GM18870 (cell line): ENCODE results near the gene CCL26.
"Not testable (repeated sequence)": the region's sequence is repeated elsewhere in the genome, so short reads cannot be mapped to it uniquely, and the experiment has no call there.

Source experiments
- ATAC-seq: cut with Tn5 transposase; IDR thresholded peaks from one replicate; pipeline ENCODE4 v1.9.1; 2021; ENCODE audit warnings: moderate library complexity; ENCODE audit not compliant: unreplicated experiment

CCL26 gene

GRCh38 chr7:75739796-75740672 lies 32.0 kb downstream of the CCL26 start:
- no peak for ATAC-seq

DNA sequence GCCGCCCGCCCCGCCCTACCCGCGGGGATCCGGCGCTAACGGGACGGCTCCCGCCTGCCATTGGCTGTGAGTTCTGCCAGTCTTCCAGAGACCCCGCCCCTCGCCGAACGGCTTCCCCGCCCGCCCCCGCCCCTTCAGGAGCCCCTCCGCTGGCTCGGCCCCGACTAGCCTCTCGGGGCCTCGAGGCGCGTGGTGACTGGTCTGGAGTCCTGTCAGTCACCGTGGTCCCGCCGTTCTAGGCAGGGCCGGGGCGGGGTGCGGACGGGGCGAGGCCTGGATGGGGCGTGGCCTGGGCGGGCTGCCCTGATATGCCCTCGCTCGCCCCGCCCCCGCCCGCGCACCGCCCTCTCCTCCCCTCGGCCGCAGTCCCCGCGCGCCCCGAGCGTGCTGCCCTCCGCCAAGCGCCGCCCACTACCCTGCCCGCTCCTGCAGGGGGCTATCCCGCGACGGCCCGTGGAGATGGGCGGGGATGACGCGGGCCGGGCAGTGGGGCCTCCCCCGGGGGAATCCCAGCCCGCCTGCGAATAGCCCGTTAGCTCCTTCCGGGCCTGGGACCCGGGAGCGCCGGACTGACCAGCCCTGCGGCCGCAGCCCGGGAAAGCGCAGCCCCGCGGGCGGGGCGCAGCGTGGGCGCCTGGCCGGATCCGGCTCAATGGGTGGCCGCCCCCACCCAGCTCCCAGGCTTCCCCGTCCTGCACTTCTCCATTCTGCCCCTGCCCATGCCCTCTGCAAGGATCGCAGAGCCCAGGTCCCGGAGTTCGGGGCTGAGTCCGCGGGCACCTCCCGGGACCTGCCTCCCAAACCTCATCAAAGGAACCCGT lies 32.8 kb downstream of the CCL26 start:
- ATAC-seq: peak; percentile 56

GRCh38 chr7:75738604-75738974 lies 33.4 kb downstream of the CCL26 start, which contains the start of gene HIP1:
Gene HIP1, minus strand, starts transcription at chr7:75738941. Its CDS starts 21 bp downstream, at chr7:75738920.
- ATAC-seq: peak; percentile 18

DNA sequence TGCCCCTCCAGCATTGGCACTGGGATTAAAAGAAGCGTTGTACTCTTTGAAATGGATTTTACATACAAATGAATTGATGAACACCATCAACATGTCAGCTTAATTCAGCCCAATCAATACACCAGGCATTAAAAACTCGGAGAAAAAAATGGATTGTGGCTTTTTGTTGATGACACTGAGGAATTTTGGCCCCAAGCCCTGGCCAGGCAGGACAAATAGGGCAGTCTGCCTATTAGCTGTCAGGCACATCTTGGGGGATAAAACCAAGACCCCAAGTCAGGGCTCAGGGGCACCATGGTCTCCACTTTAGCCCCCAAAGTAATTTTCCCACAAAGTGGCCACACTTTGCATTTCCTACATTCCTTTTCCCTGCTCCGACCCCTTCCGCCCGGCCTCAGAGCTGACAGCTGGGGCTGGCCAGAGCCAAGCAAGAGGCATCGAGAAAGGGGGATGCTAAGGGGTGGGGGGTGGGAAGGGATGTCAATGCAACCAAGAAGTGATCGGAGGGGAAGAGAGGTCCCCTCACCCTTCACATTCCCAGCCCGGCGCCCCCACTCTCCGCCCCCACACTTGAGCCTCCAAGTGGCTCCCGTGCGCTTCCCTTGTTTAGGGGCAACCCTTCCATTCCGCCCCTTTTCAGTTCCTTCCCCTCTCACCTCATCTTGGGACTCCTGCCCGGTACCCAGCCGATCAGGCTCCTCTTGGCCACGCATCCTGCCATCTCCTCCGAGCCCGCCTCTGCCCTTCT lies 34.0 kb downstream of the CCL26 start:
- no peak for ATAC-seq

- ATAC-seq: no peak
Observed at GRCh38 chr7:75735581-75736350, 36.2 kb downstream of the CCL26 start.

DNA sequence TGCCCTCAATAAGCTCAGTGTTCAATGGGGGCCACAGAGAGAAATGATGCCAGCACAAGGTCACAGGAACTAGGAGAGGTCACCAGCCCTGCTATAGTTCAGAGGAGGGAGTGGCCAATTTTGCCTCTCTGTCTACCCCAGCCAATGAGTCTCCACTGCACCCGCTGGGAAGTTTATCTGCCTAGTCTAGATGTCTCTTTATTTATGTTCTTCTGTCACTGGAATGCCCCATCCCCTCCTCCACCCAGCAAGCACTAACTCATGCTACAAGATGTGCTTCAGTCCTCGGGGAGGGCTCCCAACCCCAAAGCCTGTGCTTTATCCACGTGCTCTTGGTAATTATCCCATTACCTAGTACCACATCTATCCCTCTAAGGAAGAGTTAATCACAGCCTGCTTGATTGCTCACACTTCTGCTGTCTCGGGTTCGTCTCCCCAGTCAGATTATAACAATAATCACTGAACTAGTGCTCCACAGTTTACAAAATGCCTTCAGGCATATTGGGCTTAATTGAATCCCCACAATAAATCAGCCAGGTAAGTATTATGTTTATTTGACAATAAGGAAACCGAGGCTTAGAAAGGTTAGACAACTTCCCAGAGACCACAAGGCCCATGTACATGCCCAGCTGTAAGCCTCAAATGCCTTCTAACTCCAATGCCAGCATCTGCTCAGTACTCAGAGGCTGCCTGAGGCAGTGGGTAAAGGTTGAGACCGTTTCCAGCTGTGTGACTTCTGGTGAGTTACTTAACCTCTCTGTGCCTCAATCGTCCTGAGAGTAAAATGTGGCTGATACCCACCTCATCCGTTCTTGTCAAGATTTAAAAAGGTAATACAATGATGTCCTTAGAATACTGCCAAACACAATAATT lies 37.2 kb downstream of the CCL26 start:
- ATAC-seq: no peak

GRCh38 chr7:75732764-75733630 lies 39.0 kb downstream of the CCL26 start:
- ATAC-seq: no peak

DNA sequence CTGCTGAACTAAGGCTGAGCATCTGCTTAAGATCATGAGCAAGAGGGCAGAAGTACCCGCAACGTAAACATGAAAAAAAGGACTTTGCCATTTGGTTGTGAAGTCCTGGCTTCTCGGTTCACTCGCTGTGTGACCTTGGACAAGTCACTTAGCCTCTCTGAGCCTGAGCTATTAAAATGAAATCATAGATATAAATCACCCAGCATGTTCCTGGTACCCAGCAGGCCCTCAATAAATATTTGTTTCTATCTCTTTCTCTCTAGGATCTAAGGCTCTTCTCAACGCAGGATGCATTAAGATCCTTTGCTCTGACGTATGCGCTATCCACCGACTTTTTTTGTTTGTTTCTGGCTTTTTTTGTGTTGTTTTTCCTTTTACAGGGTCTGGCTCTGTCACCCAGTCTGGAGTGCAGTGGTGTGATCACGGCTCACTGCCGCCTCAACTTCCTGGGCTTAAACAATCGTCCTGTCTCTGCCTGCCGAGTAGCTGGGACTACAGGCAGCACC lies 39.9 kb downstream of the CCL26 start:
- no peak for ATAC-seq

DNA sequence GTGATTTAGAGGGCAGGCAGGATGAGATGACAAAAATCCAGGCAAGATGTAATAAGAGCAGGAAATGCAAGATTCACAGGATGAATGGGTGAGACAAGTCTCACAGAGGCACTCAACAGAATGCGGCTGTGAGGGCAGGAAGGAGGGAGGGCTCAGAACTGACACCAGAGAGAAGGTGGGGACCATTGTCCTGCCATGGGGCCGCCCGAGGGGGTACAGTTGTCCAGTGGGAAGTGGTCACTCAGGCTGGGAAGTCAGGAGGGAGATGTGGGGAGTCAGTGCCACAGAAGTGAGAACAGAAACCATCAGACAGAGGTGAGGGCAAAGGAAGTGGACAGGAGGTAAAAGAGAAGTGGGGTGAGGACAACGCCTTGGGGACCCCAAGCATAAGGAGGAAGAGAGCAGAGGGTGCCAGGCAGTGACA lies 42.1 kb downstream of the CCL26 start:
- ATAC-seq: no peak

GRCh38 chr7:75727881-75728593 lies 44.0 kb downstream of the CCL26 start:
- no peak for ATAC-seq

DNA sequence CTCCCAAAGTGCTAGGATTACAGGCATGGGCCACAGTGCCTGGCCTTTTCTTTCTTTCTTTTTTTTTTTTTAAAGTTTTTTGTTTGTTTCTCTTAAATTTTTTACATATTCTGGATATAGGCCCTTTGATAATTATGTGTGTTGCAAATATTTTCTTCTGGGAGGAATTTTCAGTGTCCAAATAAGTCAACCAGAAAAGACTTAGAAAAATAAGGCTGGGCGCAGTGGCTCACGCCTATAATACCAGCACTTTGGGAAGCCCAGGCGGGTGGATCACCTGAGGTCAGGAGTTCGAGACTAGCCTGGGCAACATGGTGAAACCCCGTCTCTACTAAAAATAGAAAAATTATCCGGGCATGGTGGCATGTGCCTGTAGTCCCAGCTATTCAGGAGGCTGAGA lies 44.7 kb downstream of the CCL26 start:
- not testable (repeated sequence) for ATAC-seq

- no peak for ATAC-seq
Observed at GRCh38 chr7:75725306-75725705, 46.7 kb downstream of the CCL26 start.

DNA sequence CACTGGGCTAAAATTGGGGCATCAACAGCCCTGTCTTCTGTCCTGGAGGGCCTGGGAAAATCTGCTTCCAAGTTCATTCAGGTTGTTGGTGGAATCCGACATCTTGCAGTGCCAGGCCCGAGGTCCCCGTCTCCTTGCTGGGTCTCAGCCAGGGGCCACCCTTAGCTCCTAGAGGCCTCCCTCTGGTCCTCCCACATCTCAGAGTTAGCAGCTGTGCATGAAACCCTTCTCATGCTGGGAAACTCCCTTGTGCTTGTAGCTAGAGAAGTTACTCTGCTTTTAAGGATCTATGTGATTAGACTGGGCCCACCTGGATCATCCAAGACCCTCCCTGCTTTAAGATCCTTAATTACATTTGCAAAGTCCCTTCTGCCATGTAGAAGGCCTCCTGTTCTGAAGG lies 48.6 kb downstream of the CCL26 start:
- no peak for ATAC-seq

DNA sequence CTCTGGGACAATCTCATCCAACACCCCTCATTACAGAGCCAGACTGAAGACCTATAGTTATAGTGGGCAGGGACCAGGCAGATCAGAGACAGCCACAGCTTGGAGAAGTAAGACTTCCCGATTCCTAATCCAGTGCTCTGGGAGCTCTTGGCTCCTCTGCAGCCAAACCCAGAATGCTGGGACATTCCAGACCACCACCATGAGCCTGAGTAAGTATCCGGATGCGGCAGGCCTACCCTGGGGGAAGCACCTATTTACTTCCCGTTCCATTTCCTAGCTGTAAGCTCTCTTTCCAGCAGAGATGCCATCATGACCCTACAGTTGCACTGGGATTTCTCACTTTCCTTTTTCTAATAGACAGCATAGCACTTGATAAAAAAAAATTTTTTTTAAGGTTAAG lies 49.6 kb downstream of the CCL26 start:
- no peak for ATAC-seq

DNA sequence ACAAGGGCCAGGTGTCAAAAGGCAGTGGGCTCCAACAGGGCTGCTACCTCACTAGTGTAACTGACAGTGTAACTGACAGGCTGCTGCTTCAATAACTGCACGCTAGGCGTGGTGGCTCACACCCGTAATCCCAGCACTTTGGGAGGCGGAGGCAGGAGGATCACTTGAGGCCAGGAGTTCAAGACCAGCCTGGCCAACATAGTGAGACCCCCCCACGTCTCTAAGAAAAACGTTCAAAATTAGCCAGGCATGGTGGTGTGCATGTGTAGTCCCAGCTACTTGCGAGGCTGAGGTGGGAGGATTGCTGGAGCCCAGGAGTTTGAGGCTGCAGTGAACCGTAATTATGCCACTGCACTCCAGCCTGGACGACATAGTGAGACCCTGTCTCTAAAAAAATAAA lies 50.1 kb downstream of the CCL26 start:
- not testable (repeated sequence) for ATAC-seq

DNA sequence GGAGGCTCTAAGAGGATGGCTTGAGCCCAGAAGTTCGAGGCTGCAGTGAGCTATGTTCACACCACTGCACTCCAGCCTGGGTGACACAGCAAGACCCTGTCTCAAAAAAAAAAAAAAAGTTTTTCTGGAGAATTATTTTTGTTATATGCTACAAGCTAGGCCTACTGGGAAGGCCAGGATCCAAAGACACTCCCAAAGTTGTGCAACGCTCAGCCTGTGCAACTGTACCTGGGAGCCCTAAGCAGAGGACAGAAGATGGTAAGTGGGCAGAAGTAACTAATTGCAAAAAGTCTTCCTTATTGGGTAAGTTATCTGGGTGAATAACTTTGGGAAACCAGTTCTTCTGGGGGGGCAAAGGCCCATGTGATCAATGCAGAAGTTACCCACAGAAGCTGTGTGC lies 50.6 kb downstream of the CCL26 start:
- ATAC-seq: no peak

GRCh38 chr7:75719626-75720025 lies 52.4 kb downstream of the CCL26 start:
- no peak for ATAC-seq
